DMS79 (cell line): ENCODE results near the gene HNRNPA3.
A peak's percentile ranks its signal among the peaks of the same experiment; 100 is the strongest.
"Not testable (repeated sequence)": the region's sequence is repeated elsewhere in the genome, so short reads cannot be mapped to it uniquely, and the experiment has no call there.

Experiments
- DNase-seq: peaks from one replicate; lab custom pipeline; 2025; lab: John Stamatoyannopoulos, UW

HNRNPA3 gene

GRCh38 chr2:177256026-177256425, 43.4 kb downstream of the HNRNPA3 start:
- DNase-seq = no peak

GRCh38 chr2:177256695-177257094, 44.1 kb downstream of the HNRNPA3 start:
- DNase-seq = no peak

- no peak for DNase-seq
These were observed 44.9 kb downstream of the HNRNPA3 start for GRCh38 chr2:177257471-177257870.

GRCh38 chr2:177258059-177258458, 45.5 kb downstream of the HNRNPA3 start:
- DNase-seq = no peak

GRCh38 chr2:177260379-177260778, 47.8 kb downstream of the HNRNPA3 start:
- DNase-seq = no peak

GRCh38 chr2:177261116-177262060, 48.8 kb downstream of the HNRNPA3 start:
- DNase-seq = no peak

GRCh38 chr2:177262092-177262491, 49.5 kb downstream of the HNRNPA3 start:
- DNase-seq = peak; percentile 19

- DNase-seq = no peak
These were observed 50.4 kb downstream of the HNRNPA3 start for GRCh38 chr2:177262958-177263450.

GRCh38 chr2:177263451-177264208, 51.0 kb downstream of the HNRNPA3 start:
- peak; percentile 89 for DNase-seq

- DNase-seq = no peak
These were observed 51.7 kb downstream of the HNRNPA3 start for GRCh38 chr2:177264209-177264692.

- peak; percentile 66 for DNase-seq
These were observed 52.3 kb downstream of the HNRNPA3 start, which contains the start of gene NFE2L2 for GRCh38 chr2:177264693-177265587. Gene NFE2L2 (minus strand): TSS chr2:177264727. CDS start chr2:177264576, 151 bp downstream.

GRCh38 chr2:177265824-177266817, 53.5 kb downstream of the HNRNPA3 start:
- no peak for DNase-seq

- DNase-seq = not testable (repeated sequence)
These were observed 54.4 kb downstream of the HNRNPA3 start for GRCh38 chr2:177266955-177267354.

GRCh38 chr2:177268187-177268871, 55.7 kb downstream of the HNRNPA3 start:
- no peak for DNase-seq

- no peak for DNase-seq
These were observed 56.3 kb downstream of the HNRNPA3 start for GRCh38 chr2:177268901-177269300.

- DNase-seq = no peak
These were observed 57.9 kb downstream of the HNRNPA3 start for GRCh38 chr2:177270531-177270930.

- no peak for DNase-seq
These were observed 59.5 kb downstream of the HNRNPA3 start for GRCh38 chr2:177271981-177272666.

GRCh38 chr2:177272765-177273164, 60.2 kb downstream of the HNRNPA3 start:
- DNase-seq = no peak

- no peak for DNase-seq
These were observed 60.8 kb downstream of the HNRNPA3 start for GRCh38 chr2:177273408-177273807.
